Uterus (tissue), 4 donors: ENCODE data around the gene TMEM130. TPM values are rescaled to one million over a fixed set of nuclear protein-coding genes. Genes with fewer than 3 reads are reported as not detected.

Source experiments
- DNase-seq, 2 donors: peaks; one replicate each; pipeline ENCODE4 v3.0.0-alpha.2; 2019 to 2020
- H3K27ac ChIP-seq, 2 donors: fragments of 200-600 bp; sonication (generic); 1 replicate in 1 of 2; 2 replicates in 1 of 2; pipeline ENCODE4 v1.5.1; 2016 to 2018
- H3K27me3 ChIP-seq, 2 donors: fragments of 200-600 bp; sonication (generic); one replicate each; pipeline ENCODE4 v1.5.1; 2018 to 2019; ENCODE audit warnings: control low read depth in 1 of 2
- H3K36me3 ChIP-seq, 2 donors: fragments of 200-600 bp; sonication (generic); one replicate each; pipeline ENCODE4 v1.5.1; 2019; ENCODE audit warnings: control low read depth in 1 of 2
- H3K4me1 ChIP-seq, 2 donors: fragments of 200-600 bp; sonication (generic); one replicate each; pipeline ENCODE4 v1.5.1; 2018 to 2019; ENCODE audit warnings: control low read depth in 1 of 2
- H3K4me3 ChIP-seq, 2 donors: fragments of 200-600 bp; sonication (generic); 1 replicate in 1 of 2; 2 replicates in 1 of 2; pipeline ENCODE4 v1.5.1; 2018 to 2019; ENCODE audit warnings: mild to moderate bottlenecking in 1 of 2
- H3K9me3 ChIP-seq, 2 donors: fragments of 200-600 bp; sonication (generic); one replicate each; pipeline ENCODE4 v1.5.1; 2019; ENCODE audit warnings: control low read depth in 1 of 2
- CTCF ChIP-seq, 4 experiments: fragments of 200-600 bp in 2 of 4; fragments of 450-650 bp in 2 of 4; sonication (generic) in 2 of 4; IDR thresholded peaks; one replicate each; pipeline ENCODE4 v1.5.1; 2016 to 2019; ENCODE audit warnings: antibody characterized with exemption in 4 of 4, mild to moderate bottlenecking in 2 of 4, moderate library complexity in 1 of 4
- POLR2A ChIP-seq, 2 donors: fragments of 450-650 bp; IDR thresholded peaks; one replicate each; pipeline ENCODE4 v1.6.1; 2016; ENCODE audit warnings: antibody characterized with exemption in 2 of 2, mild to moderate bottlenecking in 1 of 2, moderate library complexity in 1 of 2
- intact Hi-C: fragments of 100-400 bp; cut with DNase I; formaldehyde crosslinking; loops from one replicate; pipeline ENCODE4 v1.15.1; 2023; ENCODE audit warnings: low total_unique reads
- total RNA-seq, 4 donors: library from RNA; depleted of rRNA in 3 of 4; stranded (reverse); fragments of >200 nt in 3 of 4; gene quantifications; one replicate each; pipeline versions ENCODE4 v1.1.0 to v1.2.4, GENCODE V29; 2014 to 2023
- donor health status: DM: yes; HTN: yes; CAD: no.

The TMEM130 gene
- total RNA-seq, 4 donors from 2014 or later, result 3.5 to 3.9 TPM; not detected in 2

- Histone ChIP-seq H3K27ac (no peak overlapping the region), H3K27me3 (no peaks in the 10 kb centered on the region), H3K9me3 (no peaks in the 10 kb centered on the region), H3K36me3 (no peaks in the 10 kb centered on the region), H3K4me3 (no peak overlapping the region), H3K4me1 (no peaks in the 10 kb centered on the region)
- DNase-seq, result no peak
- intact Hi-C loops, result no loop called here
- TF ChIP-seq POLR2A (IDR thresholded peaks at IDR 0.05), result no peak
- no peak for TF ChIP-seq CTCF (IDR thresholded peaks at IDR 0.05)
Measured at GRCh38 chr7:98811299-98811698, 58.5 kb downstream of the TMEM130 start.

GRCh38 chr7:98810153-98810802 lies 59.5 kb downstream of the TMEM130 start:
- Histone ChIP-seq H3K27me3 (no peaks in the 10 kb centered on the region), H3K4me3 (no peak overlapping the region), H3K27ac (no peak overlapping the region), H3K9me3 (no peaks in the 10 kb centered on the region), H3K4me1 (no peaks in the 10 kb centered on the region), H3K36me3 (no peaks in the 10 kb centered on the region)
- TF ChIP-seq CTCF (IDR thresholded peaks at IDR 0.05) (no peak), POLR2A (IDR thresholded peaks at IDR 0.05) (no peak)
- DNase-seq, result no peak
- intact Hi-C loops, result no loop called here

- intact Hi-C loops, result no loop called here
- Histone ChIP-seq H3K4me1 (no peaks in the 10 kb centered on the region), H3K27ac (no peak overlapping the region), H3K27me3 (no peaks in the 10 kb centered on the region), H3K4me3 (no peak overlapping the region), H3K36me3 (no peaks in the 10 kb centered on the region), H3K9me3 (no peaks in the 10 kb centered on the region)
- TF ChIP-seq CTCF (IDR thresholded peaks at IDR 0.05) (no peak), POLR2A (IDR thresholded peaks at IDR 0.05) (no peak)
- DNase-seq, result no peak
Measured at GRCh38 chr7:98808751-98809460, 60.9 kb downstream of the TMEM130 start.

GRCh38 chr7:98807068-98808048 lies 62.5 kb downstream of the TMEM130 start:
- intact Hi-C loops, result no loop called here
- Histone ChIP-seq H3K27ac (no peak overlapping the region), H3K36me3 (no peaks in the 10 kb centered on the region), H3K27me3 (no peaks in the 10 kb centered on the region), H3K9me3 (no peaks in the 10 kb centered on the region), H3K4me1 (no peaks in the 10 kb centered on the region), H3K4me3 (no peak overlapping the region)
- DNase-seq, result no peak
- no peak for TF ChIP-seq CTCF (IDR thresholded peaks at IDR 0.05)
- no peak for TF ChIP-seq POLR2A (IDR thresholded peaks at IDR 0.05)
